Naive thymus-derived CD8-positive, alpha-beta T cell (primary cell): ENCODE results near the gene USP49. TPM values are rescaled to one million over a fixed set of nuclear protein-coding genes. Genes with fewer than 3 reads are reported as not detected.

ENCODE experiments used
- ATAC-seq, 2 donors: fragments of 150-1000 bp; cut with Tn5 transposase in 1 of 2; sonication (Bioruptor Pico), chemical (Tn5 transposase) in 1 of 2; 1 replicate in 1 of 2; 2 replicates in 1 of 2; pipeline ENCODE4 v1.10.0; 2021; ENCODE audit warnings: mild to moderate bottlenecking in 2 of 2, moderate library complexity in 2 of 2
- POLR2A ChIA-PET: fragments of 350-600 bp; sonication (Branson Sonifier 250); formaldehyde crosslinking; loops from one replicate; lab custom pipeline; 2021; ENCODE audit warnings: antibody characterized with exemption; lab: Charles Lee
- DNase-seq, 10 donors: peaks; one replicate each; pipeline versions ENCODE4 v3.0.0 to v3.0.0-alpha.2; 2020 to 2022
- H3K27ac Mint-ChIP-seq, 10 donors: one replicate each; pipeline ENCODE4 v1.8.0; 2020 to 2022; ENCODE audit warnings: mild to moderate bottlenecking in 10 of 10, mixed read lengths in 10 of 10, moderate library complexity in 4 of 10, inconsistent platforms in 1 of 10
- H3K27me3 Mint-ChIP-seq, 5 donors: one replicate each; pipeline ENCODE4 v1.8.0; 2021 to 2022; ENCODE audit warnings: mixed read lengths in 5 of 5
- H3K36me3 Mint-ChIP-seq, 3 donors: one replicate each; pipeline ENCODE4 v1.8.0; 2020 to 2022; ENCODE audit warnings: mixed read lengths in 3 of 3, mild to moderate bottlenecking in 2 of 3, inconsistent platforms in 1 of 3
- H3K4me1 Mint-ChIP-seq, 4 donors: one replicate each; pipeline ENCODE4 v1.8.0; 2021 to 2022; ENCODE audit warnings: mixed read lengths in 4 of 4
- H3K4me3 Mint-ChIP-seq, 10 donors: one replicate each; pipeline ENCODE4 v1.8.0; 2020 to 2022; ENCODE audit warnings: mild to moderate bottlenecking in 10 of 10, mixed read lengths in 10 of 10, moderate library complexity in 6 of 10, inconsistent platforms in 1 of 10
- H3K9me3 Mint-ChIP-seq, 9 donors: one replicate each; pipeline ENCODE4 v1.8.0; 2020 to 2022; ENCODE audit warnings: mixed read lengths in 9 of 9, mild to moderate bottlenecking in 3 of 9, inconsistent platforms in 1 of 9, moderate library complexity in 1 of 9
- polyA plus RNA-seq, 3 donors: library from polyadenylated mRNA; unstranded; fragments of 300-500 nt; fragmentation: Illumina TruSeq; gene quantifications; one replicate each; pipeline ENCODE4 v1.2.3, GENCODE V29; 2021
- total RNA-seq, 8 experiments: library from RNA in 2 of 8; stranded (reverse) in 2 of 8; gene quantifications; one replicate each; pipeline ENCODE4 v1.2.3 and lab custom pipeline; 2021 to 2026

The USP49 gene
- total and polyA plus RNA-seq, 5 experiments from 2014 or later = 0.34 to 3.0 (median 0.48) TPM

- no peak for ATAC-seq
- no peak for DNase-seq
- POLR2A ChIA-PET = interaction anchor here (1.1 kb wide), 1 partner anchor 197 kb away, joined by 4 read pairs; no protein-coding TSS in a partner anchor
Observed at GRCh38 chr6:41850861-41851260, 44.3 kb downstream of the USP49 start.

GRCh38 chr6:41846666-41847237 lies 48.4 kb downstream of the USP49 start:
- ATAC-seq (peak; percentile 60 to 63), DNase-seq (peak; percentile 12 to 74 (median 54))
- no peaks in the 10 kb centered on the region for H3K27me3 Mint-ChIP-seq
- no peaks in the 10 kb centered on the region for H3K9me3 Mint-ChIP-seq
- peaks cover 5 to 11% (median 6%) of the 10 kb centered on the region in 4 donors for H3K4me1 Mint-ChIP-seq
- peak overlapping the region in 1 of 10 donors; percentile 5 for H3K27ac Mint-ChIP-seq
- POLR2A ChIA-PET = no interaction called here
- no peaks in the 10 kb centered on the region for H3K36me3 Mint-ChIP-seq
- no peak overlapping the region for H3K4me3 Mint-ChIP-seq

More at GRCh38 chr6:41850861-41851260, 44.3 kb downstream of the USP49 start:
- no peak overlapping the region for H3K4me3 Mint-ChIP-seq
- H3K27ac Mint-ChIP-seq = no peak overlapping the region
- no peaks in the 10 kb centered on the region for H3K27me3 Mint-ChIP-seq
- H3K9me3 Mint-ChIP-seq = no peaks in the 10 kb centered on the region
- H3K36me3 Mint-ChIP-seq = no peaks in the 10 kb centered on the region
- peaks cover 5 to 11% (median 6%) of the 10 kb centered on the region in 4 donors for H3K4me1 Mint-ChIP-seq

GRCh38 chr6:41843178-41843577 lies 52.0 kb downstream of the USP49 start:
- DNase-seq (no peak), ATAC-seq (no peak)
- Mint-ChIP-seq H3K27ac (no peak overlapping the region), H3K4me1 (peaks cover 5 to 11% (median 6%) of the 10 kb centered on the region in 4 donors), H3K27me3 (no peaks in the 10 kb centered on the region), H3K36me3 (no peaks in the 10 kb centered on the region), H3K9me3 (no peaks in the 10 kb centered on the region), H3K4me3 (no peak overlapping the region)
- POLR2A ChIA-PET = interaction anchor here (0.6 kb wide), 1 partner anchor 55 kb away, joined by 3 read pairs; the partner anchor contains the start of gene TOMM6

GRCh38 chr6:41840326-41840725 lies 54.8 kb downstream of the USP49 start:
- Mint-ChIP-seq H3K36me3 (no peaks in the 10 kb centered on the region), H3K27ac (no peak overlapping the region), H3K4me3 (no peak overlapping the region), H3K9me3 (no peaks in the 10 kb centered on the region), H3K4me1 (peaks cover 4 to 10% (median 5%) of the 10 kb centered on the region in 4 donors), H3K27me3 (no peaks in the 10 kb centered on the region)
- POLR2A ChIA-PET = no interaction called here
- ATAC-seq = no peak
- DNase-seq = no peak

GRCh38 chr6:41836660-41837052 lies 58.5 kb downstream of the USP49 start:
- H3K9me3 Mint-ChIP-seq = no peaks in the 10 kb centered on the region
- no peak overlapping the region for H3K4me3 Mint-ChIP-seq
- no peaks in the 10 kb centered on the region for H3K27me3 Mint-ChIP-seq
- peaks cover 0 to 2% (median 2%) of the 10 kb centered on the region in 3 donors for H3K36me3 Mint-ChIP-seq
- H3K4me1 Mint-ChIP-seq = peaks cover 4 to 10% (median 5%) of the 10 kb centered on the region in 4 donors
- DNase-seq (no peak), ATAC-seq (no peak)
- POLR2A ChIA-PET = no interaction called here
- no peak overlapping the region for H3K27ac Mint-ChIP-seq

- peak in 1 of 2 donors; percentile 59 for ATAC-seq
- peak overlapping the region in 3 of 10 donors; percentile 1 to 29 (median 26) for H3K27ac Mint-ChIP-seq
- H3K9me3 Mint-ChIP-seq = no peaks in the 10 kb centered on the region
- H3K36me3 Mint-ChIP-seq = peaks cover 0 to 4% (median 3%) of the 10 kb centered on the region in 3 donors
- POLR2A ChIA-PET = no interaction called here
- peaks cover 4 to 10% (median 5%) of the 10 kb centered on the region in 4 donors for H3K4me1 Mint-ChIP-seq
- DNase-seq = peak in 2 of 10 donors; percentile 0 to 5
- H3K27me3 Mint-ChIP-seq = no peaks in the 10 kb centered on the region
- no peak overlapping the region for H3K4me3 Mint-ChIP-seq
Observed at GRCh38 chr6:41836022-41836659, 59.0 kb downstream of the USP49 start.

- no peak for DNase-seq
- H3K27me3 Mint-ChIP-seq = no peaks in the 10 kb centered on the region
- H3K9me3 Mint-ChIP-seq = no peaks in the 10 kb centered on the region
- H3K36me3 Mint-ChIP-seq = peaks cover 0 to 4% (median 3%) of the 10 kb centered on the region in 3 donors
- peaks cover 4 to 10% (median 5%) of the 10 kb centered on the region in 4 donors for H3K4me1 Mint-ChIP-seq
- H3K27ac Mint-ChIP-seq = no peak overlapping the region
- ATAC-seq = no peak
- no peak overlapping the region for H3K4me3 Mint-ChIP-seq
- POLR2A ChIA-PET = no interaction called here
Observed at GRCh38 chr6:41832263-41832662, 62.9 kb downstream of the USP49 start.

DNA sequence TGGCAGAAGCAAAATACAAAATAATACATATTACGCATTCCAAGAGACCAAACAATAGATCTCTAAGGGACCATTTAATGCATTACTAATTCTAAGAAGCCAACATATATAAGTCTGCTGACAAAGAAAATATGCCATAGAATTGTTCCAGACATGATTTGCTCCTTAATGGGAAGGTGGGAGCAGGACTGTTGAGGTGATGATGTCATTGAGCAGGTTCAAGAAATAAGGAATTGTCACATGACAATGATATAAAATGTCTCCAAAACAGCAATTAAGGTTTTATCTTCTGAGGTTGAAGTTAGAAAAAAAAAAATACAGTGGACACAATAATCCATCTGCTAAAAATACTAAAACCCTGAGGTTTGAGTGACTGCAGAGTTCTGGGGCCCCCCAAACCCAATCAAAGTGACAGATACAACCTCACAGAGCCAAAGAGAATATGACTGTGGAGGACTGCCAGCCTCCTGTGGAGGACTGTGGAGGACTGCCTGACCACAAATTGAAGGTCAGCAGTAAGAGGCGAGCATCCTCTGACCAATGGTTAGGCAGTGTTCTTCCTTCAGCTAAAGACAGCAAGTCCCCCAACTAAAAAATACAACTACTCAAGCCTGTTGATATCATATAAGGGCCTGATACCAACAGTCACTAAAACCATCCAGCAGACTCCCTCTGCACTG lies 68.7 kb downstream of the USP49 start:
- no peaks in the 10 kb centered on the region for H3K4me1 Mint-ChIP-seq
- DNase-seq = no peak
- H3K4me3 Mint-ChIP-seq = no peak overlapping the region
- no peaks in the 10 kb centered on the region for H3K9me3 Mint-ChIP-seq
- H3K27ac Mint-ChIP-seq = no peak overlapping the region
- H3K36me3 Mint-ChIP-seq = peaks cover 0 to under 1% (median under 1%) of the 10 kb centered on the region in 3 donors
- ATAC-seq = no peak
- no peaks in the 10 kb centered on the region for H3K27me3 Mint-ChIP-seq
- POLR2A ChIA-PET = no interaction called here

DNA sequence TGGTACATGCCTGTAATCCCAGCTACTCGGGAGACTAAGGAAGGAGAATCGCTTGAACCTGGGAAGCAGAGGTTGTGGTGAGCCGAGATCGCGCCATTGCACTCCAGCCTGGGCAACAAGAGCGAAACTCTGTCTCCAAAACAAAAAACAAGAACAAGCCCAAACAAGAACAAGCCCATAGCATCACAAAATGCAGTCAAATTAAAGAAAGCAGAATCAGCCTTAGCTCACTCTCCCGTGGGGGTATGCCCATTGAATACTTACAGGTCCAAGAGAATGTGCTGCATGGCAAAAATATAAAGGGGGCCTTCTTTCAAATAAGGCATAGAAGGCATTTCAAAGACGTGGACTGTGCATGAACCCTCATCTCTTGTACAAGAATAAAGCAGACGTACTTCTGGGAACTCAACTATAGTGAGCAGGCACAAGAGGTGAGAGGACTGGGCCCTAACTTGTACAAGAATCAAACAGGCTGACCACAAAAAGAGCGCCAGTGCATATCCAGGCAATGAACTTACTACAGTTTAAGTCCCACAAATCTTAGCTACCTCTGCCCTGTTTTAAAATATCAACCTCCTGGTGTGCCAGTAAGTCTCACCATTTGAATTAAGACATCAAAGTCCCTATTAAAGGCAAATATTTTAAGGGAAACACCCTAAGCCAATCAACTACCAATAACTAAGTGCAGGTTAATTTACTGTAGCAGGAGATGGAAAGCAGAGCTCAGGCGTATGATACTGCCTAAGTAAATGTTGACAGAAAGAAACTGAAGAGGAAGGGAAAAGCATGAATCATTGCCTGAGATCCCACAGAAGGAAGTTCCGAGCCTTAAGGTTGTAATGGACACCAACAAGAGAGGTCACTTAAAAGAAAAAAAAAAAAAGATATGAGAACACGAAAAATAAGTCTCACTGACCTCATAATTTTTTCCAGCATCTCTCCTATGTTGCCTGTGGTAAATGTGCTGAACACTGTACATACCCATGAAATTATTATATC lies 70.3 kb downstream of the USP49 start:
- ATAC-seq (no peak), DNase-seq (no peak)
- Mint-ChIP-seq H3K4me1 (no peaks in the 10 kb centered on the region), H3K9me3 (no peaks in the 10 kb centered on the region), H3K27me3 (no peaks in the 10 kb centered on the region), H3K4me3 (no peak overlapping the region), H3K27ac (no peak overlapping the region), H3K36me3 (no peaks in the 10 kb centered on the region)
- POLR2A ChIA-PET = no interaction called here

DNA sequence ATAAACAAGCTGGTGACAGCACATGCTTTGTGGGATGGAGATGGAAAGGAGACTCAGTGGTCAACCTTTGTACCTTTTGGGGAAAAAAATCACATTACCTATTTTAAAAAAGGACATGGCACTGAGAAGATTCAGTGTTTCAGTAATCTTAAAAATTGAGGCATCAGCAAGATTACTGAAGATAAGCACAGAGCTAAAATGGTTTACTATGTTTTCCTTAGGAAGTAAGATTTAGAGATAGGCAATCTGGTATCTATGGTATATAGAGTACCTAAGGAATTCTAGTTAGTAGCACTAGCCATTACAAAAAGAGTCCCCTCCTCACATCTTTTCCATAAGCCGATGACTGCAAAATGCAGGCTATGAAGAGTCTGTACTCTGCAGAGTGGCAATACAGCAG lies 72.0 kb downstream of the USP49 start:
- Mint-ChIP-seq H3K27ac (no peak overlapping the region), H3K4me3 (no peak overlapping the region), H3K4me1 (no peaks in the 10 kb centered on the region), H3K9me3 (no peaks in the 10 kb centered on the region), H3K36me3 (no peaks in the 10 kb centered on the region), H3K27me3 (no peaks in the 10 kb centered on the region)
- POLR2A ChIA-PET = no interaction called here
- DNase-seq (no peak), ATAC-seq (no peak)

- Mint-ChIP-seq H3K27ac (no peak overlapping the region), H3K27me3 (no peaks in the 10 kb centered on the region), H3K4me1 (no peaks in the 10 kb centered on the region), H3K36me3 (no peaks in the 10 kb centered on the region), H3K9me3 (no peaks in the 10 kb centered on the region), H3K4me3 (no peak overlapping the region)
- DNase-seq (no peak), ATAC-seq (no peak)
- POLR2A ChIA-PET = no interaction called here
Observed at GRCh38 chr6:41822021-41822420, 73.2 kb downstream of the USP49 start.

- Mint-ChIP-seq H3K27me3 (no peaks in the 10 kb centered on the region), H3K4me3 (no peak overlapping the region), H3K9me3 (no peaks in the 10 kb centered on the region), H3K27ac (peak overlapping the region in 1 of 10 donors; percentile 39), H3K36me3 (no peaks in the 10 kb centered on the region), H3K4me1 (no peaks in the 10 kb centered on the region)
- ATAC-seq (no peak), DNase-seq (no peak)
- POLR2A ChIA-PET = no interaction called here
Observed at GRCh38 chr6:41821266-41821665, 73.9 kb downstream of the USP49 start.
